Mammary epithelial cell (primary cell): Measurements from ENCODE around the gene ATF5.

ENCODE experiments used
- CTCF ChIP-seq, 2 donors: IDR thresholded peaks in 1 of 2; conservative IDR thresholded peaks in 1 of 2; 2 replicates each; pipeline ENCODE4 v1.5.1; 2011 to 2012; ENCODE audit warnings: inconsistent platforms in 2 of 2, low read length in 2 of 2, mild to moderate bottlenecking in 2 of 2, control low read depth in 1 of 2, low read depth in 1 of 2; ENCODE audit not compliant: insufficient read depth in 1 of 2; ENCODE audit errors: extremely low read depth in 1 of 2
- EZH2 ChIP-seq: IDR thresholded peaks from 2 replicates; pipeline ENCODE4 v1.6.1; 2012; ENCODE audit warnings: low read length, inconsistent platforms, borderline replicate concordance

- no peak for TF ChIP-seq EZH2
- no peak for TF ChIP-seq CTCF (conservative IDR thresholded peaks at IDR 0.05 in 1 of 2, IDR thresholded peaks at IDR 0.05 in 1 of 2; ENCODE audit: extremely low read depth in 1 of 2, insufficient read depth in 1 of 2, low read depth in 1 of 2, low read length in 2 of 2)
Measured at GRCh38 chr19:49879243-49879963, 49.6 kb upstream of the ATF5 start.
